ENCODE data around the gene AADACL4. TPM values are rescaled to one million over a fixed set of nuclear protein-coding genes. Genes with fewer than 3 reads are reported as not detected.

Gene AADACL4
- total RNA-seq, 2 experiments from 2014 or later, result not detected

- DNase-seq, result no peak
- ChIA-PET CTCF (interaction anchor here (0.6 kb wide), 1 partner anchor 14 kb away, joined by 3 read pairs; no protein-coding TSS in a partner anchor), POLR2A (no interaction called here)
- H3K4me3 Mint-ChIP-seq, result no peak overlapping the region
- no peak overlapping the region for H3K27ac Mint-ChIP-seq
- H3K36me3 Mint-ChIP-seq (ENCODE audit: low read depth), result no peaks in the 10 kb centered on the region
- no peak for ATAC-seq
- peaks cover 7% of the 10 kb centered on the region for H3K4me1 Mint-ChIP-seq
- intact Hi-C loops (cut with DNase I, micrococcal nuclease), result no loop called here
- no peaks in the 10 kb centered on the region for H3K9me3 Mint-ChIP-seq (ENCODE audit: low read depth)
- H3K27me3 Mint-ChIP-seq, result peaks cover 2% of the 10 kb centered on the region
These were observed 13.7 kb upstream of the AADACL4 start for GRCh38 chr1:12629985-12630760.

- H3K9me3 Mint-ChIP-seq (ENCODE audit: low read depth), result no peaks in the 10 kb centered on the region
- peaks cover 2% of the 10 kb centered on the region for H3K27me3 Mint-ChIP-seq
- CTCF ChIA-PET, result interaction anchor here (0.6 to 1.4 kb wide), 7 partner anchors 9 to 319 kb away, joined by 3 to 5 read pairs (median 4); no protein-coding TSS in a partner anchor
- ATAC-seq (no peak), DNase-seq (no peak)
- intact Hi-C loops (cut with DNase I, micrococcal nuclease), result no loop called here
- no peak overlapping the region for H3K27ac Mint-ChIP-seq
- no peak overlapping the region for H3K4me3 Mint-ChIP-seq
- POLR2A ChIA-PET, result no interaction called here
- no peaks in the 10 kb centered on the region for H3K36me3 Mint-ChIP-seq (ENCODE audit: low read depth)
- H3K4me1 Mint-ChIP-seq, result peaks cover 7% of the 10 kb centered on the region
These were observed 12.8 kb upstream of the AADACL4 start for GRCh38 chr1:12630946-12631530.

- DNase-seq, result no peak
- Mint-ChIP-seq H3K36me3 (ENCODE audit: low read depth) (no peaks in the 10 kb centered on the region), H3K4me1 (peaks cover 7% of the 10 kb centered on the region), H3K27me3 (peaks cover 3% of the 10 kb centered on the region), H3K9me3 (ENCODE audit: low read depth) (no peaks in the 10 kb centered on the region), H3K27ac (no peak overlapping the region), H3K4me3 (no peak overlapping the region)
- POLR2A ChIA-PET, result no interaction called here
- no peak for ATAC-seq
- CTCF ChIA-PET, result interaction anchor here (0.8 to 1.4 kb wide), 5 partner anchors 10 to 319 kb away, joined by 4 to 5 read pairs (median 4); no protein-coding TSS in a partner anchor
- intact Hi-C loops (cut with DNase I, micrococcal nuclease), result no loop called here
These were observed 12.3 kb upstream of the AADACL4 start for GRCh38 chr1:12631571-12631970.

- DNase-seq (no peak), ATAC-seq (no peak)
- Mint-ChIP-seq H3K9me3 (ENCODE audit: low read depth) (no peaks in the 10 kb centered on the region), H3K27me3 (peaks cover 3% of the 10 kb centered on the region), H3K4me1 (peaks cover 3% of the 10 kb centered on the region), H3K36me3 (ENCODE audit: low read depth) (no peaks in the 10 kb centered on the region), H3K27ac (no peak overlapping the region), H3K4me3 (no peak overlapping the region)
- POLR2A ChIA-PET, result no interaction called here
- intact Hi-C loops (cut with DNase I, micrococcal nuclease), result no loop called here
- CTCF ChIA-PET, result no interaction called here
These were observed 9.7 kb upstream of the AADACL4 start for GRCh38 chr1:12634156-12634555.

- Mint-ChIP-seq H3K36me3 (ENCODE audit: low read depth) (no peaks in the 10 kb centered on the region), H3K27me3 (peaks cover 3% of the 10 kb centered on the region), H3K9me3 (ENCODE audit: low read depth) (peaks cover 2% of the 10 kb centered on the region), H3K4me3 (no peak overlapping the region), H3K4me1 (peaks cover 3% of the 10 kb centered on the region), H3K27ac (no peak overlapping the region)
- intact Hi-C loops (cut with DNase I, micrococcal nuclease), result no loop called here
- ChIA-PET CTCF (interaction anchor here (1.1 kb wide), 1 partner anchor 16 kb away, joined by 3 read pairs; no protein-coding TSS in a partner anchor), POLR2A (no interaction called here)
- ATAC-seq (no peak), DNase-seq (no peak)
These were observed 9.1 kb upstream of the AADACL4 start for GRCh38 chr1:12634696-12635202.

GRCh38 chr1:12636098-12636950 is 7.6 kb upstream of the AADACL4 start:
- DNase-seq (no peak), ATAC-seq (no peak)
- H3K4me1 Mint-ChIP-seq, result peaks cover 3% of the 10 kb centered on the region
- H3K27ac Mint-ChIP-seq, result no peak overlapping the region
- peaks cover 16% of the 10 kb centered on the region for H3K9me3 Mint-ChIP-seq (ENCODE audit: low read depth)
- CTCF ChIA-PET, result no interaction called here
- POLR2A ChIA-PET, result no interaction called here
- no peak overlapping the region for H3K4me3 Mint-ChIP-seq
- intact Hi-C loops (cut with DNase I, micrococcal nuclease), result no loop called here
- H3K27me3 Mint-ChIP-seq, result peaks cover 3% of the 10 kb centered on the region
- H3K36me3 Mint-ChIP-seq (ENCODE audit: low read depth), result peaks cover 2% of the 10 kb centered on the region

GRCh38 chr1:12637693-12638092 is 6.2 kb upstream of the AADACL4 start:
- no peak for ATAC-seq
- H3K9me3 Mint-ChIP-seq (ENCODE audit: low read depth), result peaks cover 18% of the 10 kb centered on the region
- peaks cover 3% of the 10 kb centered on the region for H3K4me1 Mint-ChIP-seq
- no peak overlapping the region for H3K27ac Mint-ChIP-seq
- CTCF ChIA-PET, result no interaction called here
- no peak overlapping the region for H3K4me3 Mint-ChIP-seq
- H3K27me3 Mint-ChIP-seq, result peaks cover 3% of the 10 kb centered on the region
- H3K36me3 Mint-ChIP-seq (ENCODE audit: low read depth), result peaks cover 2% of the 10 kb centered on the region
- intact Hi-C loops (cut with DNase I, micrococcal nuclease), result no loop called here
- no peak for DNase-seq
- POLR2A ChIA-PET, result no interaction called here

- no peak for DNase-seq
- no peak for ATAC-seq
- ChIA-PET POLR2A (no interaction called here), CTCF (interaction anchor here (0.5 to 1.3 kb wide), 6 partner anchors 9 to 590 kb away, joined by 3 to 5 read pairs (median 4); no protein-coding TSS in a partner anchor)
- Mint-ChIP-seq H3K4me3 (no peak overlapping the region), H3K9me3 (ENCODE audit: low read depth) (peaks cover 18% of the 10 kb centered on the region), H3K27me3 (peaks cover 6% of the 10 kb centered on the region), H3K4me1 (no peaks in the 10 kb centered on the region), H3K27ac (no peak overlapping the region), H3K36me3 (ENCODE audit: low read depth) (peaks cover 2% of the 10 kb centered on the region)
- intact Hi-C loops (cut with DNase I, micrococcal nuclease), result no loop called here
These were observed 3.5 kb upstream of the AADACL4 start for GRCh38 chr1:12640237-12640957.

- ChIA-PET CTCF (interaction anchor here (0.9 to 1.3 kb wide), 4 partner anchors 8 to 25 kb away, joined by 3 to 5 read pairs (median 4); no protein-coding TSS in a partner anchor), POLR2A (no interaction called here)
- no peaks in the 10 kb centered on the region for H3K4me1 Mint-ChIP-seq
- no peak overlapping the region for H3K4me3 Mint-ChIP-seq
- no peak for ATAC-seq
- H3K36me3 Mint-ChIP-seq (ENCODE audit: low read depth), result peaks cover 2% of the 10 kb centered on the region
- H3K27ac Mint-ChIP-seq, result no peak overlapping the region
- intact Hi-C loops (cut with DNase I, micrococcal nuclease), result no loop called here
- DNase-seq, result no peak
- H3K27me3 Mint-ChIP-seq, result peaks cover 6% of the 10 kb centered on the region
- peaks cover 18% of the 10 kb centered on the region for H3K9me3 Mint-ChIP-seq (ENCODE audit: low read depth)
These were observed 3.0 kb upstream of the AADACL4 start for GRCh38 chr1:12640958-12641272.

- Mint-ChIP-seq H3K9me3 (ENCODE audit: low read depth) (peaks cover 18% of the 10 kb centered on the region), H3K4me1 (no peaks in the 10 kb centered on the region), H3K27ac (no peak overlapping the region), H3K27me3 (peaks cover 8% of the 10 kb centered on the region), H3K36me3 (ENCODE audit: low read depth) (peaks cover 2% of the 10 kb centered on the region), H3K4me3 (no peak overlapping the region)
- intact Hi-C loops (cut with DNase I, micrococcal nuclease), result no loop called here
- ChIA-PET POLR2A (no interaction called here), CTCF (interaction anchor here (1.2 kb wide), 1 partner anchor 368 kb away, joined by 3 read pairs; no protein-coding TSS in a partner anchor)
- DNase-seq (no peak), ATAC-seq (no peak)
These were observed 806 bp upstream of the AADACL4 start for GRCh38 chr1:12643079-12643478.

GRCh38 chr1:12644237-12644636 is 352 bp downstream of the AADACL4 start:
- intact Hi-C loops (cut with DNase I, micrococcal nuclease), result no loop called here
- H3K27me3 Mint-ChIP-seq, result peaks cover 11% of the 10 kb centered on the region
- no peak overlapping the region for H3K27ac Mint-ChIP-seq
- H3K4me1 Mint-ChIP-seq, result no peaks in the 10 kb centered on the region
- H3K4me3 Mint-ChIP-seq, result no peak overlapping the region
- CTCF ChIA-PET, result interaction anchor here (0.6 to 1.1 kb wide), 4 partner anchors 13 to 246 kb away, joined by 3 to 4 read pairs (median 3); no protein-coding TSS in a partner anchor
- POLR2A ChIA-PET, result no interaction called here
- ATAC-seq, result no peak
- H3K36me3 Mint-ChIP-seq (ENCODE audit: low read depth), result peaks cover 2% of the 10 kb centered on the region
- no peak for DNase-seq
- peaks cover 18% of the 10 kb centered on the region for H3K9me3 Mint-ChIP-seq (ENCODE audit: low read depth)
